GM23338 (cell line): Measurements from ENCODE around the gene RBKS. TPM values are rescaled to one million over a fixed set of nuclear protein-coding genes. Genes with fewer than 3 reads are reported as not detected.

Experiments
- ATAC-seq: fragments of 200-7000 bp; cut with Tn5 transposase; 3 replicates; pipeline ENCODE4 v1.9.1; 2020
- DNase-seq: peaks from one replicate; pipeline ENCODE4 v3.0.0-alpha.2; 2015; ENCODE audit warnings: low spot score
- H2AFZ ChIP-seq: fragments of 200-600 bp; sonication (generic); 2 replicates; pipeline ENCODE4 v1.8.0; 2016; ENCODE audit warnings: antibody characterized with exemption, mild to moderate bottlenecking, moderate library complexity
- H3F3A ChIP-seq: fragments of 200-600 bp; sonication (generic); replicated peaks from 2 replicates; pipeline ENCODE4 v1.8.0; 2017; ENCODE audit warnings: antibody characterized with exemption, mixed run types, low read depth
- H3K27ac ChIP-seq: fragments of 200-600 bp; sonication (generic); 2 replicates; pipeline ENCODE4 v1.6.1; 2016; ENCODE audit warnings: low read depth
- H3K27me3 ChIP-seq: fragments of 200-600 bp; sonication (generic); 2 replicates; pipeline ENCODE4 v1.8.0; 2016; ENCODE audit warnings: mild to moderate bottlenecking, mixed run types, moderate library complexity; ENCODE audit not compliant: insufficient read depth
- H3K36me3 ChIP-seq: fragments of 200-600 bp; sonication (generic); 2 replicates; pipeline ENCODE4 v1.8.0; 2016; ENCODE audit warnings: mild to moderate bottlenecking; ENCODE audit not compliant: insufficient read depth
- H3K4me1 ChIP-seq: fragments of 200-600 bp; sonication (generic); 2 replicates; pipeline ENCODE4 v1.8.0; 2016; ENCODE audit warnings: mild to moderate bottlenecking, moderate library complexity; ENCODE audit not compliant: insufficient read depth
- H3K4me2 ChIP-seq: fragments of 200-600 bp; sonication (generic); 2 replicates; pipeline ENCODE4 v1.7.1; 2017; ENCODE audit warnings: mixed run types
- H3K4me3 ChIP-seq: fragments of 200-600 bp; sonication (generic); 2 replicates; pipeline ENCODE4 v1.6.1; 2016; ENCODE audit warnings: mixed run types
- H3K79me2 ChIP-seq: fragments of 200-600 bp; sonication (generic); replicated peaks from 2 replicates; pipeline ENCODE4 v1.8.0; 2017; ENCODE audit warnings: mild to moderate bottlenecking; ENCODE audit not compliant: insufficient read depth
- H3K9me2 ChIP-seq: fragments of 200-600 bp; sonication (generic); 2 replicates; pipeline ENCODE4 v1.8.0; 2017; ENCODE audit not compliant: insufficient read depth
- H4K20me1 ChIP-seq: fragments of 200-600 bp; sonication (generic); replicated peaks from 2 replicates; pipeline ENCODE4 v1.8.0; 2017; ENCODE audit warnings: mild to moderate bottlenecking; ENCODE audit not compliant: insufficient read depth
- H3K27ac Mint-ChIP-seq: 2 replicates; pipeline ENCODE4 v1.8.0; 2020; ENCODE audit warnings: inconsistent platforms, mild to moderate bottlenecking, moderate library complexity, mixed read lengths
- H3K27me3 Mint-ChIP-seq: 3 replicates; pipeline ENCODE4 v1.8.0; 2022; ENCODE audit warnings: low read depth, mild to moderate bottlenecking, moderate library complexity, mixed read lengths, inconsistent platforms; ENCODE audit not compliant: insufficient read depth, poor library complexity
- H3K36me3 Mint-ChIP-seq: 3 replicates; pipeline ENCODE4 v1.8.0; 2021; ENCODE audit warnings: low read depth, mild to moderate bottlenecking, inconsistent platforms, moderate library complexity, mixed read lengths
- H3K4me1 Mint-ChIP-seq: 3 replicates; pipeline ENCODE4 v1.8.0; 2020; ENCODE audit warnings: mild to moderate bottlenecking, inconsistent platforms, mixed read lengths
- H3K4me3 Mint-ChIP-seq: 3 replicates; pipeline ENCODE4 v1.8.0; 2021; ENCODE audit warnings: moderate library complexity, mild to moderate bottlenecking, inconsistent platforms, mixed read lengths
- H3K9me3 Mint-ChIP-seq: 3 replicates; pipeline ENCODE4 v1.8.0; 2020; ENCODE audit warnings: moderate library complexity, mild to moderate bottlenecking, inconsistent platforms, mixed read lengths
- CREB1 ChIP-seq: fragments of 250-450 bp; sonication (Bioruptor Pico); IDR thresholded peaks from 2 replicates; pipeline ENCODE4 v1.5.0; 2020; ENCODE audit warnings: low read depth, mild to moderate bottlenecking, moderate library complexity
- ETS1 ChIP-seq: IDR thresholded peaks from 2 replicates; pipeline ENCODE4 v1.6.1; 2016; ENCODE audit warnings: antibody characterized with exemption
- EZH2 ChIP-seq: fragments of 200-600 bp; sonication (generic); IDR thresholded peaks from one replicate; pipeline ENCODE4 v1.8.0; 2017; ENCODE audit warnings: antibody characterized with exemption, mild to moderate bottlenecking, low read depth; ENCODE audit not compliant: unreplicated experiment
- EZH2phosphoT487 ChIP-seq: fragments of 200-600 bp; sonication (generic); IDR thresholded peaks from one replicate; pipeline ENCODE4 v1.8.1; 2018; ENCODE audit warnings: antibody characterized with exemption; ENCODE audit not compliant: unreplicated experiment
- NANOG ChIP-seq: IDR thresholded peaks from 2 replicates; pipeline ENCODE4 v1.6.1; 2016; ENCODE audit warnings: antibody characterized with exemption, borderline replicate concordance
- POLR2AphosphoS5 ChIP-seq: IDR thresholded peaks from 2 replicates; pipeline ENCODE4 v1.6.1; 2016; ENCODE audit warnings: antibody characterized with exemption, low read depth
- REST ChIP-seq: IDR thresholded peaks from one replicate; pipeline ENCODE4 v1.6.1; 2018; ENCODE audit warnings: antibody characterized with exemption; ENCODE audit not compliant: unreplicated experiment
- ZNF114 ChIP-seq: fragments of 250-450 bp; sonication (Bioruptor Pico); IDR thresholded peaks from 2 replicates; pipeline ENCODE4 v1.5.0; 2020; ENCODE audit warnings: mild to moderate bottlenecking, moderate library complexity
- ZNF462 ChIP-seq: fragments of 250-450 bp; sonication (Bioruptor Pico); IDR thresholded peaks from 2 replicates; pipeline ENCODE4 v1.5.0; 2020; ENCODE audit warnings: mild to moderate bottlenecking, moderate library complexity
- polyA plus RNA-seq: library from polyadenylated mRNA; unstranded; fragments of >200 nt; fragmentation: Nextera tagmentation; extraction: Ambion mirVana; gene quantifications from 2 replicates; pipeline ENCODE4 v1.2.1, GENCODE V29; 2016
- total RNA-seq: library from RNA; depleted of rRNA; stranded (reverse); fragments of >200 nt; shearing (Covaris generic); gene quantifications from 2 replicates; pipeline ENCODE4 v1.2.3, GENCODE V29; 2014

The RBKS gene
- total and polyA plus RNA-seq, 2 experiments from 2014 or later: 1.3 to 1.5 TPM

GRCh38 chr2:27855476-27855875, 34.7 kb downstream of the RBKS start:
- ATAC-seq: no peak
- H3K4me2 ChIP-seq: no peak overlapping the region
- H2AFZ ChIP-seq: no peak overlapping the region
- no peak overlapping the region for H3K4me3 ChIP-seq
- Mint-ChIP-seq H3K4me3 (no peak overlapping the region), H3K36me3 (no peaks in the 10 kb centered on the region), H3K27ac (no peak overlapping the region), H3K27me3 (no peaks in the 10 kb centered on the region), H3K9me3 (peaks cover 29% of the 10 kb centered on the region; the same call in 2 of the 3 replicates), H3K4me1 (no peaks in the 10 kb centered on the region)
- no peak overlapping the region for H3K27ac ChIP-seq
- no peaks in the 10 kb centered on the region; the same call in 1 of the 2 replicates for H3K36me3 ChIP-seq
- TF ChIP-seq ZNF462 (CRISPR knock-in tag) (no peak), EZH2phosphoT487 (no peak), ZNF114 (CRISPR knock-in tag) (no peak), NANOG (no peak), EZH2 (no peak), CREB1 (CRISPR knock-in tag) (no peak), ETS1 (no peak), REST (no peak), POLR2AphosphoS5 (no peak)
- H3K27me3 ChIP-seq: no peaks in the 10 kb centered on the region
- no peaks in the 10 kb centered on the region for H3K79me2 ChIP-seq
- no peak for DNase-seq
- no peaks in the 10 kb centered on the region for H3K4me1 ChIP-seq
- 0 out of 2 replicates have a peak, but pooled peaks cover 6% of the 10 kb centered on the region for H3K9me2 ChIP-seq
- no peaks in the 10 kb centered on the region for H3F3A ChIP-seq
- no peaks in the 10 kb centered on the region for H4K20me1 ChIP-seq
